CD4-positive, alpha-beta T cell treated with Interferon gamma for 1 hour (primary cell): ENCODE measurements around the gene ADGRB2.
A peak's percentile ranks its signal among the peaks of the same experiment; 100 is the strongest.

Experiments
- DNase-seq: peaks from one replicate; pipeline ENCODE4 v3.0.0-alpha.2; 2020

The ADGRB2 gene

GRCh38 chr1:31781138-31781755 is 17.1 kb upstream of the ADGRB2 start:
- DNase-seq = no peak

- DNase-seq = no peak
Observed at GRCh38 chr1:31780632-31781031, 16.5 kb upstream of the ADGRB2 start.

- no peak for DNase-seq
Observed at GRCh38 chr1:31779687-31780086, 15.5 kb upstream of the ADGRB2 start.

GRCh38 chr1:31778763-31779488 is 14.8 kb upstream of the ADGRB2 start:
- DNase-seq = no peak

GRCh38 chr1:31776516-31776915 is 12.4 kb upstream of the ADGRB2 start:
- DNase-seq = no peak

GRCh38 chr1:31776032-31776431 is 11.9 kb upstream of the ADGRB2 start:
- DNase-seq = no peak

- DNase-seq = no peak
Observed at GRCh38 chr1:31775210-31775999, 11.3 kb upstream of the ADGRB2 start.

GRCh38 chr1:31774495-31774894 is 10.4 kb upstream of the ADGRB2 start:
- no peak for DNase-seq

GRCh38 chr1:31773861-31774260 is 9.7 kb upstream of the ADGRB2 start:
- DNase-seq = no peak

GRCh38 chr1:31772669-31773248 is 8.6 kb upstream of the ADGRB2 start:
- DNase-seq = no peak

GRCh38 chr1:31771891-31772668 is 7.9 kb upstream of the ADGRB2 start:
- DNase-seq = no peak

- no peak for DNase-seq
Observed at GRCh38 chr1:31769720-31770390, 5.7 kb upstream of the ADGRB2 start.

- DNase-seq = no peak
Observed at GRCh38 chr1:31768939-31769704, 5.0 kb upstream of the ADGRB2 start.

- DNase-seq = no peak
Observed at GRCh38 chr1:31768407-31768907, 4.3 kb upstream of the ADGRB2 start.

GRCh38 chr1:31767225-31767624 is 3.1 kb upstream of the ADGRB2 start:
- DNase-seq = no peak

- DNase-seq = no peak
Observed at GRCh38 chr1:31765516-31765915, 1.4 kb upstream of the ADGRB2 start.

- DNase-seq = no peak
Observed at GRCh38 chr1:31765041-31765467, 914 bp upstream of the ADGRB2 start.

GRCh38 chr1:31763671-31764311 is 349 bp downstream of the ADGRB2 start:
- DNase-seq = no peak

- peak; percentile 74 for DNase-seq
Observed at GRCh38 chr1:31762726-31763670, 1.1 kb downstream of the ADGRB2 start.
